ENCODE measurements around the gene PPP3R1.
A peak's percentile ranks its signal among the peaks of the same experiment; 100 is the strongest.

Gene PPP3R1, protein sequence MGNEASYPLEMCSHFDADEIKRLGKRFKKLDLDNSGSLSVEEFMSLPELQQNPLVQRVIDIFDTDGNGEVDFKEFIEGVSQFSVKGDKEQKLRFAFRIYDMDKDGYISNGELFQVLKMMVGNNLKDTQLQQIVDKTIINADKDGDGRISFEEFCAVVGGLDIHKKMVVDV

GRCh38 chr2:68252400-68253218 lies at the start of gene PPP3R1:
PPP3R1 (minus strand) TSS chr2:68252532; CDS start chr2:68252127, 405 bp downstream.
- no peak for TF ChIP-seq ZNF274 (IDR thresholded peaks at IDR 0.05; ENCODE audit: low read depth, low read length)
- H3K4me3 ChIP-seq (ENCODE audit: low read length), result peak within 1 kb of the TSS; percentile 92

GRCh38 chr2:68295516-68295915 lies 43.2 kb upstream of the PPP3R1 start:
- no peak for TF ChIP-seq ZNF274 (IDR thresholded peaks at IDR 0.05; ENCODE audit: low read depth, low read length)
- no peak overlapping the region for H3K4me3 ChIP-seq (ENCODE audit: low read length)

DNA sequence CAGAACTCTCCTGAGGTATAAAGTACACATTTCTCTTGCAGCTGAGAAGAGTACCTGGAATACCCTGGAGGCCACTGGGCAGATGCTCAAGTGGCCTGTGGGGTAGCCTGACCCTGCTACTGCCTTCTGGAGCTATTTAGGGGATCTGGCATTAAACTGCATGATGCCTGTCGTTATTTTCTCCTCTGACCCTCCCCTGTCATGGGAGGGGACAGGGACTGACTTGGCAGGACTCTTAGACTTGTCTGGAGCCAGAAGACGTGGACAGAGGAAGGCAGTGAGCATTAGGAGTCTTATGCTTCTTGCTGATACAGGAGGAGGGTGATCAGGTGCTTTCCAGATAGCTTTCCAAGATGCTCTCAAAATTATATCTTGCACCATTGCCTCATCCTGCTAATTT lies 42.6 kb upstream of the PPP3R1 start:
- no peak for TF ChIP-seq ZNF274 (IDR thresholded peaks at IDR 0.05; ENCODE audit: low read depth, low read length)
- H3K4me3 ChIP-seq (ENCODE audit: low read length), result no peak overlapping the region

GRCh38 chr2:68294187-68294586 lies 41.9 kb upstream of the PPP3R1 start:
- no peak overlapping the region for H3K4me3 ChIP-seq (ENCODE audit: low read length)
- no peak for TF ChIP-seq ZNF274 (IDR thresholded peaks at IDR 0.05; ENCODE audit: low read depth, low read length)

GRCh38 chr2:68293755-68294154 lies 41.4 kb upstream of the PPP3R1 start:
- H3K4me3 ChIP-seq (ENCODE audit: low read length), result no peak overlapping the region
- TF ChIP-seq ZNF274 (IDR thresholded peaks at IDR 0.05; ENCODE audit: low read depth, low read length), result no peak

- no peak for TF ChIP-seq ZNF274 (IDR thresholded peaks at IDR 0.05; ENCODE audit: low read depth, low read length)
- H3K4me3 ChIP-seq (ENCODE audit: low read length), result no peak overlapping the region
Observed at GRCh38 chr2:68293024-68293423, 40.7 kb upstream of the PPP3R1 start.

DNA sequence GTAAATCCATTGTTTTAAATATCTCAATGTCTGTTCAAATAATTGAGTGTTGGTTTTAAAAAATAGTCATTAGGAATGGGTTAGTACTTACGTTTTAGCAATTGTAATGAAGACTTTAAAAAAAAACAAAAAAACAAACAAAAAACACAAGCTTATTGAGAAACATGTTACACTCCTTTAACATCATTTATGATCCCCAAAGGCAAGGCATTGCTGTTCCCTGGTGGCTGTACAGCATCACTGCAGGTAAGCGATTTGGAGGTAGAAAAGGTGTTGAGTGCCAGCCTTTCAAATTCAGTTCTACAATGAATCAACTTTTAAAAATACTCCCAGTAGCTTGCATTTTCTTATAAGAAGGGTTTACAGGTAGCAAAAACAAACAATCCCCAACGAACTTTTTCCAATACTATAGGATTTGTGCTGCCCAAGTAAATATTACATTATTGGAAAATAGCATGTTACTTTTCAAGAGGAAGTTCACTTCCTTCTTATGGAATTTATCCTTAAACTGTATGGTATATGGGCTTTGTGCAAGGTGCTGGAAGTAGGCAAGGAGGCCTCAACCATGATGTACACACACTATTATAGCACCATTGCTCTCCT lies 39.9 kb upstream of the PPP3R1 start:
- no peak overlapping the region for H3K4me3 ChIP-seq (ENCODE audit: low read length)
- no peak for TF ChIP-seq ZNF274 (IDR thresholded peaks at IDR 0.05; ENCODE audit: low read depth, low read length)

DNA sequence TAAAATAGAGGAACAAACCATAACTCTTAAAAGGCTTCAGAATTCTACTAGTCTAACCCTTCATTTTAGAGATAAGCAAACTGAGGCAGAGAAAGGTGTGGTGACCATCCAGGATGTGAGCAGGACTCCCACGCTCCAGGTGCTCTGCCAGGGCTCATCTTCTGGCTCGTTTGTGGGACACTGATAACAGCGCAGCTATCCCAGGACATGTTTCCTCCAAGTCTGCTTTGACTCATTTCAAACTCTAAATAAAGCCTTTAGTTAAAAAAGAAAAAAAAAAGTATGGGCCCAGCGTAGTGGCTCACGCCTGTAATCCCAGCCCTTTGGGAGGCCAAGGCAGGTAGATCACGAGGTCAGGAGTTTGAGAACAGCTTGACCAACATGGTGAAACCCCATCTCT lies 39.0 kb upstream of the PPP3R1 start:
- TF ChIP-seq ZNF274 (IDR thresholded peaks at IDR 0.05; ENCODE audit: low read depth, low read length), result no peak
- H3K4me3 ChIP-seq (ENCODE audit: low read length), result no peak overlapping the region

DNA sequence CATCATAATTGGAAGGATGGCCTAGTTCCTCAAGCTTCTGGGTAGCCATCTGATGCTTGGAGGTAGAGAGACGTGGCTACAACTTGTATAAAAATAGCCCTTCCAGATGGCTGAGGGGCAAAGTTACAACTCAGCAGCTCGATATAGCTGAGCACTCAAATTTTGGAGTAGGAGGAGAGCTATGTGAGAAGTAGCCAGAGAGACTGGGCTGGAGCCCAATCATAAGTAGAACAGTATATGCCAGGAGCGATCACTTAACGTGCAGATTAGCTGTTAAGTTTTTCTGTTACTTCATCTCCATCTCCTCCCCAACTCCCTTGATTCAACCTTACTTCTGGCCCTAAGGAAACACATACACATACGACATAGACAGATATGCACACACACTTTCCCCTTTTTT lies 38.6 kb upstream of the PPP3R1 start:
- H3K4me3 ChIP-seq (ENCODE audit: low read length), result no peak overlapping the region
- TF ChIP-seq ZNF274 (IDR thresholded peaks at IDR 0.05; ENCODE audit: low read depth, low read length), result no peak

- no peak for TF ChIP-seq ZNF274 (IDR thresholded peaks at IDR 0.05; ENCODE audit: low read depth, low read length)
- no peak overlapping the region for H3K4me3 ChIP-seq (ENCODE audit: low read length)
Observed at GRCh38 chr2:68287580-68288441, 35.5 kb upstream of the PPP3R1 start.

GRCh38 chr2:68284896-68285295 lies 32.6 kb upstream of the PPP3R1 start:
- no peak overlapping the region for H3K4me3 ChIP-seq (ENCODE audit: low read length)
- TF ChIP-seq ZNF274 (IDR thresholded peaks at IDR 0.05; ENCODE audit: low read depth, low read length), result no peak

- no peak for TF ChIP-seq ZNF274 (IDR thresholded peaks at IDR 0.05; ENCODE audit: low read depth, low read length)
- no peak overlapping the region for H3K4me3 ChIP-seq (ENCODE audit: low read length)
Observed at GRCh38 chr2:68283419-68283812, 31.1 kb upstream of the PPP3R1 start.

DNA sequence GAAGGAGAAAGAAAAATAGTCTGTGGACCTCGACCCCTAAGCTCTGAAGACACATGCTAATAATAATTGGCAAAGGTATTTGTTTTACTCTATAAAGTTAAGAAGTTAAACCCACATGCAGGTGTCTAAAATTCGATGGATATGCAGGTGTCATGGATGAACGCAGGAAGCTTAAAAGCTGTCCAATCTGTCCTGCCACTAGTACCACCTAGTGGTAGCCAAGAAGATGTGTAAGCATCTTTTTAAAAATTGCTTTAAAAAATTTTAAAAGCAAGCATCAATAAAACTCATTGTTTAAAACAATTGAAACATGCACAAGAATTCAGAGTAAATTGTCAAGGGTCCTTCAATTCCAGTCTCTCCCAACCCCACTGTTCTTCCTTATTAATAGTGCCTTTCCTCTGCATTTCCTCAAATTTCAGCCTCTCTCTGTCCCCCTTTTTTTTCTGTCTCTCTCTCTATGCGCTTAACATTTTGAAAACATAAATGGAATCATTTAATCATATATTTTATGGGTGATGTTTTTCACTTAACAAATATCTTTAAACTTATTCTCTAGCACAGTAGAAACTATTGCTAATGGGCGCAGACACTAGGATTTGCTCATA lies 30.6 kb upstream of the PPP3R1 start:
- TF ChIP-seq ZNF274 (IDR thresholded peaks at IDR 0.05; ENCODE audit: low read depth, low read length), result no peak
- H3K4me3 ChIP-seq (ENCODE audit: low read length), result no peak overlapping the region

DNA sequence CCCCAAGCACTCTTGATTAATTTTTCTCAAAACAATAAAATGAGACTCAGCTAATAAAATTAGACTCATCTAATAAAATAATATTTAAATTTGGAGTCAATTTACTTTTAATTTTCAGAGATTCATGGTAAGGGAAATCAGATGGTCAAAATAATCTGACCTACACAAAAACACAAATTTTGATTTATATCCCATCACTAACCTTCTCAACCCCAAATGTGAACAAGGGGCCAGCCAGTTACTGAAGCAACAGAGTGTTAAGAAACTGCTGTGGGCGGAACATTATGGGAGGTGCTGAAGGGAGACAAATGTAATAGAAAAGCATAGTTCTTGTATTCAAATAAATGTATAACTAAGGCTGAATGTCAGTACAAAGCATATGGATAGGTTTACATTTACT lies 28.5 kb upstream of the PPP3R1 start:
- TF ChIP-seq ZNF274 (IDR thresholded peaks at IDR 0.05; ENCODE audit: low read depth, low read length), result no peak

More for the DNA sequence above, 28.5 kb upstream of the PPP3R1 start:
- no peak overlapping the region for H3K4me3 ChIP-seq (ENCODE audit: low read length)

Measured in GM08714 (cell line).